ENCODE measurements around the gene FLNA. TPM values are rescaled to one million over a fixed set of nuclear protein-coding genes. Genes with fewer than 3 reads are reported as not detected.

FLNA gene
- total and polyA plus RNA-seq, 10 of the 15 experiments (the other 5 are each of a cell fraction or from before 2014, with no cell fraction given), result 5.1 to 643 (median 171) TPM

DNA sequence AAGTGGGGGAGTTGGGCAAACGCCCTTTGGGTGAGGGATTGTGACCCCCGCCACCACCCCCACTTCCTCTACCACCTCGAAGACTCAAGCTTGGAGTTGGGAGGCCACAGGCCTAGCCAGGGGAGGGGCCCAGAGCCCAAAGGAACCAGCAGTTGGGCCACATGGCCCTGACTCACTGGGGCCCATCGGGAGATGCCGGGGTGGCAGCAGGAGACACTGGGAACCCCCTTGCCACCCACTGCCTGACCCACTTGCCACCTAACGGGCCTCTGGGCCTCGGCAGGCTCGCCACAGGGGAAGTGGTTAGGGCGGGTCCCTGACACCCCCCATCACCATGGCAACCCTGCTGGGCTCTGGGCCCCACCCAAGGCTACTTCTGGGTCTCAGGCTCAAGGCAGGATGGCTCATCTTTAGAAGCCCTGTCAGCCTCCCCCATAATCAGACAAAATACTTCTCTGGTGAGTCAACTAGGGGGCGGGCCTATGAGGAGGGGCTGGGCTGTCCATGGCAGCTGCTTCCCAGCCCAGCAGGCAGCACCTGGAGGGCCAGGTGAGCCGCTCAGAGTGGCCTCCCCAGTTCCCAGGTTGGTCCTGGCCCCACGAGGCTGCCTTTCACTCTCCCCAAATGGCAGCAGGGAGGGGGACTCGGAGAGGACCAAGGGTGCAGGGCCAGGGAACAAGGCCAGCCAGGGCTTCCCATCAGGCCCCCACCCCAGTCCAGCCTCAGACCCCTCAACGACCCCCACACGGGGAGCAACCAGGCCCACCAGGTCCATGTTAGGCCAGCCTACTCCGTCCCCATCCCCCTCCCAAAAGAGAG lies 5.6 kb downstream of the FLNA start (continued):
- TF ChIP-seq, protein P1, sequence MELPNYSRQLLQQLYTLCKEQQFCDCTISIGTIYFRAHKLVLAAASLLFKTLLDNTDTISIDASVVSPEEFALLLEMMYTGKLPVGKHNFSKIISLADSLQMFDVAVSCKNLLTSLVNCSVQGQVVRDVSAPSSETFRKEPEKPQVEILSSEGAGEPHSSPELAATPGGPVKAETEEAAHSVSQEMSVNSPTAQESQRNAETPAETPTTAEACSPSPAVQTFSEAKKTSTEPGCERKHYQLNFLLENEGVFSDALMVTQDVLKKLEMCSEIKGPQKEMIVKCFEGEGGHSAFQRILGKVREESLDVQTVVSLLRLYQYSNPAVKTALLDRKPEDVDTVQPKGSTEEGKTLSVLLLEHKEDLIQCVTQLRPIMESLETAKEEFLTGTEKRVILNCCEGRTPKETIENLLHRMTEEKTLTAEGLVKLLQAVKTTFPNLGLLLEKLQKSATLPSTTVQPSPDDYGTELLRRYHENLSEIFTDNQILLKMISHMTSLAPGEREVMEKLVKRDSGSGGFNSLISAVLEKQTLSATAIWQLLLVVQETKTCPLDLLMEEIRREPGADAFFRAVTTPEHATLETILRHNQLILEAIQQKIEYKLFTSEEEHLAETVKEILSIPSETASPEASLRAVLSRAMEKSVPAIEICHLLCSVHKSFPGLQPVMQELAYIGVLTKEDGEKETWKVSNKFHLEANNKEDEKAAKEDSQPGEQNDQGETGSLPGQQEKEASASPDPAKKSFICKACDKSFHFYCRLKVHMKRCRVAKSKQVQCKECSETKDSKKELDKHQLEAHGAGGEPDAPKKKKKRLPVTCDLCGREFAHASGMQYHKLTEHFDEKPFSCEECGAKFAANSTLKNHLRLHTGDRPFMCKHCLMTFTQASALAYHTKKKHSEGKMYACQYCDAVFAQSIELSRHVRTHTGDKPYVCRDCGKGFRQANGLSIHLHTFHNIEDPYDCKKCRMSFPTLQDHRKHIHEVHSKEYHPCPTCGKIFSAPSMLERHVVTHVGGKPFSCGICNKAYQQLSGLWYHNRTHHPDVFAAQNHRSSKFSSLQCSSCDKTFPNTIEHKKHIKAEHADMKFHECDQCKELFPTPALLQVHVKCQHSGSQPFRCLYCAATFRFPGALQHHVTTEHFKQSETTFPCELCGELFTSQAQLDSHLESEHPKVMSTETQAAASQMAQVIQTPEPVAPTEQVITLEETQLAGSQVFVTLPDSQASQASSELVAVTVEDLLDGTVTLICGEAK (IDR thresholded peaks at IDR 0.05; ENCODE audit: borderline replicate concordance), result no peak
- TF ChIP-seq, protein P2, sequence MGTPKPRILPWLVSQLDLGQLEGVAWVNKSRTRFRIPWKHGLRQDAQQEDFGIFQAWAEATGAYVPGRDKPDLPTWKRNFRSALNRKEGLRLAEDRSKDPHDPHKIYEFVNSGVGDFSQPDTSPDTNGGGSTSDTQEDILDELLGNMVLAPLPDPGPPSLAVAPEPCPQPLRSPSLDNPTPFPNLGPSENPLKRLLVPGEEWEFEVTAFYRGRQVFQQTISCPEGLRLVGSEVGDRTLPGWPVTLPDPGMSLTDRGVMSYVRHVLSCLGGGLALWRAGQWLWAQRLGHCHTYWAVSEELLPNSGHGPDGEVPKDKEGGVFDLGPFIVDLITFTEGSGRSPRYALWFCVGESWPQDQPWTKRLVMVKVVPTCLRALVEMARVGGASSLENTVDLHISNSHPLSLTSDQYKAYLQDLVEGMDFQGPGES (IDR thresholded peaks at IDR 0.05), result no peak
- no peak for TF ChIP-seq WRNIP1 (IDR thresholded peaks at IDR 0.05; ENCODE audit: borderline replicate concordance, low read depth, low read length)
- no peak for TF ChIP-seq GABPA (IDR thresholded peaks at IDR 0.05; ENCODE audit: low read depth)
- TF ChIP-seq PML (IDR thresholded peaks at IDR 0.05; ENCODE audit: low read length), result no peak
- no peak for TF ChIP-seq FOXK2 (IDR thresholded peaks at IDR 0.05)
- no peak for TF ChIP-seq PAX8 (IDR thresholded peaks at IDR 0.05)
- no peak for TF ChIP-seq SMARCA5 (IDR thresholded peaks at IDR 0.05)
- TF ChIP-seq TCF12 (IDR thresholded peaks at IDR 0.05; ENCODE audit: low read depth, low read length), result no peak
- TF ChIP-seq, protein P3, sequence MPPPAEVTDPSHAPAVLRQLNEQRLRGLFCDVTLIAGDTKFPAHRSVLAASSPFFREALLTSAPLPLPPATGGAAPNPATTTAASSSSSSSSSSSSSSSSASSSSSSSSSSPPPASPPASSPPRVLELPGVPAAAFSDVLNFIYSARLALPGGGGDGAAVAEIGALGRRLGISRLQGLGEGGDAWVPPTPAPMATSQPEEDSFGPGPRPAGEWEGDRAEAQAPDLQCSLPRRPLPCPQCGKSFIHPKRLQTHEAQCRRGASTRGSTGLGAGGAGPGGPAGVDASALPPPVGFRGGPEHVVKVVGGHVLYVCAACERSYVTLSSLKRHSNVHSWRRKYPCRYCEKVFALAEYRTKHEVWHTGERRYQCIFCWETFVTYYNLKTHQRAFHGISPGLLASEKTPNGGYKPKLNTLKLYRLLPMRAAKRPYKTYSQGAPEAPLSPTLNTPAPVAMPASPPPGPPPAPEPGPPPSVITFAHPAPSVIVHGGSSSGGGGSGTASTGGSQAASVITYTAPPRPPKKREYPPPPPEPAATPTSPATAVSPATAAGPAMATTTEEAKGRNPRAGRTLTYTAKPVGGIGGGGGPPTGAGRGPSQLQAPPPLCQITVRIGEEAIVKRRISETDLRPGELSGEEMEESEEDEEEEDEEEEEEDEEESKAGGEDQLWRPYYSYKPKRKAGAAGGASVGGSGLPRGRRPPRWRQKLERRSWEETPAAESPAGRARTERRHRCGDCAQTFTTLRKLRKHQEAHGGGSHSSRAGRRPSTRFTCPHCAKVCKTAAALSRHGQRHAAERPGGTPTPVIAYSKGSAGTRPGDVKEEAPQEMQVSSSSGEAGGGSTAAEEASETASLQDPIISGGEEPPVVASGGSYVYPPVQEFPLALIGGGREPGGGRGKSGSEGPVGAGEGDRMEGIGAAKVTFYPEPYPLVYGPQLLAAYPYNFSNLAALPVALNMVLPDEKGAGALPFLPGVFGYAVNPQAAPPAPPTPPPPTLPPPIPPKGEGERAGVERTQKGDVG (CRISPR knock-in tag; IDR thresholded peaks at IDR 0.05), result no peak
- TF ChIP-seq STAT3 (IDR thresholded peaks at IDR 0.05; ENCODE audit: low read depth, low read length), result no peak
- no peak for TF ChIP-seq NFIC (IDR thresholded peaks at IDR 0.05; ENCODE audit: low read depth, low read length)
- no peak for TF ChIP-seq ATF7 (IDR thresholded peaks at IDR 0.05; ENCODE audit: low read depth)

Data from GM12878 (cell line).